GM06990 (cell line): ENCODE data around the gene FN1.

Source experiments
- DNase-seq: peaks from one replicate; pipeline ENCODE4 v3.0.0-alpha.2; 2011; ENCODE audit not compliant: insufficient read length; ENCODE audit errors: extremely low read depth
- H3K27me3 ChIP-seq: replicated peaks from 2 replicates; pipeline ENCODE4 v1.6.0; 2011; ENCODE audit warnings: low read length; ENCODE audit not compliant: control insufficient read depth, insufficient read depth
- H3K36me3 ChIP-seq: 2 replicates; pipeline ENCODE4 v1.5.1; 2011; ENCODE audit warnings: low read length; ENCODE audit not compliant: control insufficient read depth, insufficient read depth
- H3K4me3 ChIP-seq: replicated peaks from 2 replicates; pipeline ENCODE4 v1.5.1; 2011; ENCODE audit warnings: low read depth, mild to moderate bottlenecking, control low read depth, low read length
- CTCF ChIP-seq: IDR thresholded peaks from 2 replicates; pipeline ENCODE4 v1.5.1; 2011; ENCODE audit warnings: low read length, control low read depth, mild to moderate bottlenecking, inconsistent platforms; ENCODE audit not compliant: insufficient read depth, poor library complexity, severe bottlenecking

FN1 gene

GRCh38 chr2:215479121-215479520, 43.3 kb upstream of the FN1 start:
- Histone ChIP-seq H3K4me3 (no peak overlapping the region), H3K36me3 (no peaks in the 10 kb centered on the region), H3K27me3 (no peaks in the 10 kb centered on the region; the same call in none of the 2 replicates)
- no peak for DNase-seq
- TF ChIP-seq CTCF, result no peak

- no peak for DNase-seq
- H3K27me3 ChIP-seq, result no peaks in the 10 kb centered on the region; the same call in none of the 2 replicates
- H3K4me3 ChIP-seq, result no peak overlapping the region
- TF ChIP-seq CTCF, result no peak
- H3K36me3 ChIP-seq, result no peaks in the 10 kb centered on the region
Observed at GRCh38 chr2:215476424-215476823, 40.6 kb upstream of the FN1 start.

- TF ChIP-seq CTCF, result no peak
- DNase-seq, result no peak
- Histone ChIP-seq H3K27me3 (no peaks in the 10 kb centered on the region), H3K36me3 (no peaks in the 10 kb centered on the region), H3K4me3 (no peak overlapping the region)
Observed at GRCh38 chr2:215466097-215466909, 30.4 kb upstream of the FN1 start.

- no peak for TF ChIP-seq CTCF
- H3K36me3 ChIP-seq, result no peaks in the 10 kb centered on the region
- no peak overlapping the region for H3K4me3 ChIP-seq
- no peaks in the 10 kb centered on the region for H3K27me3 ChIP-seq
- DNase-seq, result no peak
Observed at GRCh38 chr2:215465256-215465655, 29.4 kb upstream of the FN1 start.

DNA sequence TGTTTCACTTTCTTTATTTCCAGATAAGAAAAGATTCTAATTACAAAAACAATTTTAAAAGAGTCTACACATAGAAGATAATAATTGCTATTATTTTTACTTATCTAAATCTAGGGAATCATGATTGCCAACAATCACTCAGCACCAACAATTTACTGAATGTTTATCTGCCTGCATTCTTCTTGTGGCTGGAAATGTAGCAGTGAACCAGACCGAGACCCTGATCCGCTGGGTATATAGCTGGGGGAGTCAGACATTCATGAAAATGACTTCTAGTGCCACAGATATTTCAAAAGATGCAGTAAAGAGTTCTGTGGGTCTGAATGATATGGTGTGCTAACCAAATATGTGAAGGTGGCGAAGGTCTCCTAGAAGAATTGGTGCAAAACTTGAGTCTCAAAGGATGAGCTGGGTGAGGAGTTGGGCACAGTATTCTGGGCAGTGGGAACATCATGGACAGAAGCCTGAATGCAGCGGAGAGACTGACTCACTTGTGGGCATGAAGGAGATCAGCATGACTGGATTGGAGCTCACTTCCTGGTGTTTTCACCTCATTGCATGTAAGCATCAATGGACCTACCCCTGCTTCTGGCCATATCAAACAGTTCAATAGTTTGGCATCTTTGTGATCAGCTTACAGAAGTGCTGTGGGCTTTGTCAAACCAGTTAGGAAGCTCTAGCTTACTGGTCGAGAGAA, 26.1 kb upstream of the FN1 start:
- Histone ChIP-seq H3K27me3 (no peaks in the 10 kb centered on the region), H3K36me3 (no peaks in the 10 kb centered on the region), H3K4me3 (no peak overlapping the region)
- no peak for TF ChIP-seq CTCF
- DNase-seq, result no peak
